Measurements from ENCODE around the gene CLCNKB.
"Not testable (repeated sequence)": the region's sequence is repeated elsewhere in the genome, so short reads cannot be mapped to it uniquely, and the experiment has no call there.

CLCNKB gene

DNA sequence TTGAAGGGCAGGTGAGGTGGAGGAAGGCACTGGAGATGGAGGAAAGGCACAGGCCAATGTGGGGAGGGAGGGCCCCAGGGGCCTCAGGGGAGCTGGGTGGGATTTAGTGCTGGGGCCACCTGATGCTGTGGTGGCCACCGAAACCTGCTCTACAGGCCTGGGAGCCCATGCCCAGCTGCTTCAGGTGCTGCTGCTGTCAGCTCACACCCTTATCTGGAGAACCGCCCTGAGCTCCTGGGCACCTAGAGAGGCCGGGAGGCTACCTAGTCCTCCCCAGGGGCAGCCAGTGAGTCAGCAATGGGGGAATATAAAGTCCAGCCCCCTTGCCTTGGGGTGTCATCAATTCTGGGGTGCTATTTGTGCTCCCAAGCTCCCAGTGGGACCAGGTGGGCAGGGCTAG, 17.7 kb downstream of the CLCNKB start:
- DNase-seq (ENCODE audit: low read depth): no peak

DNA sequence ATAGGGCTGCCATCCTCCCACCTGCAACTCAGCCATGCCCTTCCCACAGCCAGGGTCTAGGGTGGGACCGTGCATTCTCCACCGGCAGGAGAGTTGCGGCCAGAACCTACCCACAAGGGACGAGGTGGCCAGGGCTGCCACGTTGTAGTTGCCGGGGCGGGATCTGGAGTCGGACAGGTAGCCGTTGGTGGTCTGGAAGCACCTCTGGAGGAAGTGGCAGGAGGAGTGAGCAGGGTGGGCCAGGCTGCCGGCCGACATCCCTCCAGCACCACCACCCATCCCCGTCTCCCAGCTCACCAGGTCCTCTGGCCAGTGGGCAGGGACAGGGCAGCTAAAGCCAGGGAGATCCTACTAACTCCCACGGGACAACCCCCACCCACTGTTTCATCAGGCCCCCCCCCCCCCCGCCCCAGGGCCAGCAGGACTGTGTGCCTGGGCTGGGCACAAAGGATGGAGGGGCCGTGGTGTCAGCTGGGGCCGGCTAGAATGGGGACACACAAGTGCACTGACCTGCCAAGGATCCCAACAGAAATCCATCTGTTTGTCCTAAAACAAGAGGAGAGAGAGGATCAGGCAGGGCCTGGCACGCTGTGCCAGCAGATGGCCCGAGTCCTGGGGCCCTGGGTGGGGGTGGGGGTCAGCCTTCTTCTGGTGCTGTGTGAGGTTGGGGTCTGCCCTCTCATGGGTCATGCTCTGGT, 18.6 kb downstream of the CLCNKB start:
- not testable (repeated sequence) for DNase-seq (ENCODE audit: low read depth)

GRCh38 chr1:16062687-16063075, 19.1 kb downstream of the CLCNKB start:
- not testable (repeated sequence) for DNase-seq (ENCODE audit: low read depth)

GRCh38 chr1:16063226-16063829, 19.7 kb downstream of the CLCNKB start:
- DNase-seq (ENCODE audit: low read depth): no peak

GRCh38 chr1:16063921-16064320, 20.3 kb downstream of the CLCNKB start:
- DNase-seq (ENCODE audit: low read depth): no peak

GRCh38 chr1:16064536-16065268, 21.1 kb downstream of the CLCNKB start:
- no peak for DNase-seq (ENCODE audit: low read depth)

GRCh38 chr1:16065269-16065576, 21.6 kb downstream of the CLCNKB start:
- no peak for DNase-seq (ENCODE audit: low read depth)

- no peak for DNase-seq (ENCODE audit: low read depth)
Measured at GRCh38 chr1:16066245-16066644, 22.7 kb downstream of the CLCNKB start.

- DNase-seq (ENCODE audit: low read depth): no peak
Measured at GRCh38 chr1:16067127-16067768, 23.7 kb downstream of the CLCNKB start.

- no peak for DNase-seq (ENCODE audit: low read depth)
Measured at GRCh38 chr1:16067933-16068332, 24.4 kb downstream of the CLCNKB start.

DNA sequence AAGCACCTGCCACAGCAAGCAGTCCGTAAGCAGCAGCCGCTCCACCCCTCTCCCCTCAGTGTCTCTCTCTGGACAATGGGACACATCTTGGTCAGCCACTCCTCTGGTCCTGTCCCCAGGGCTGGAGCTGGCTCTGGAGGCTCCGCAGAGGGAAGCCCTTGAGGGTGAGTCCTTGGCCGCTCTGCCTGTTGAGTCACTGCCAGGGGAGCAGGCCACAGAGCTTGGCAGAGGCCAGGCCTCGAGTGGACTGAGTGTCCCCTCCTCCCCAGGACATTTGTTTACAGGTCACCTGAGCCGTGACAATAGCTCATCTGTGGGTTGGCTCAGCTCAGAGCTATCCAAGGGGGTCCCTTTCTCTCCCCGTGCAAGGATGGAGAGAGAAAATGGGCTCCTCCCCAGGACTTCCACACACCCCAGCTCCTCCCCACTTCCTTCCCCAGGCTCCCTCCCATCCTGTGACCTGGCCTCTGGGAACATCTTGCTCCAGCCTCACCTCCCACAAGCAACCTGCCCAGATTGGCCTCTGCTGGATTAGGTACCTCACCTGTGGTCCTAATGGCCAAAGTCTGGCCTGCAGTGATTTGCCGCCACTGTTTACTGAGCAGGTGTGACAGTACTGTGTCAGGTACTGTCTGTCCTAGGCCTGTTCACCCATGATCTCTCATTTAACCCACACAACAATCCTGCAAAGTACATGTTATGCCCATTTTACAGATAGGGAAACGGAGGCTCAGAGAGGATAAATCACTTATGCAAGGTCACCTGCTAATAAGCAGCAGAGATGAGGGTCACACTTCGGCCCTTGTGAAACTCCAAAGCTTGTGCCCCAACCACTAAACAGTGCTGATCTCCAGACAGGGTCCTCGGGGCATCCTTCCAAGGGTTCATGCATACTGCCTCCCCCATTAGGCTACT, 25.0 kb downstream of the CLCNKB start:
- no peak for DNase-seq (ENCODE audit: low read depth)

DNA sequence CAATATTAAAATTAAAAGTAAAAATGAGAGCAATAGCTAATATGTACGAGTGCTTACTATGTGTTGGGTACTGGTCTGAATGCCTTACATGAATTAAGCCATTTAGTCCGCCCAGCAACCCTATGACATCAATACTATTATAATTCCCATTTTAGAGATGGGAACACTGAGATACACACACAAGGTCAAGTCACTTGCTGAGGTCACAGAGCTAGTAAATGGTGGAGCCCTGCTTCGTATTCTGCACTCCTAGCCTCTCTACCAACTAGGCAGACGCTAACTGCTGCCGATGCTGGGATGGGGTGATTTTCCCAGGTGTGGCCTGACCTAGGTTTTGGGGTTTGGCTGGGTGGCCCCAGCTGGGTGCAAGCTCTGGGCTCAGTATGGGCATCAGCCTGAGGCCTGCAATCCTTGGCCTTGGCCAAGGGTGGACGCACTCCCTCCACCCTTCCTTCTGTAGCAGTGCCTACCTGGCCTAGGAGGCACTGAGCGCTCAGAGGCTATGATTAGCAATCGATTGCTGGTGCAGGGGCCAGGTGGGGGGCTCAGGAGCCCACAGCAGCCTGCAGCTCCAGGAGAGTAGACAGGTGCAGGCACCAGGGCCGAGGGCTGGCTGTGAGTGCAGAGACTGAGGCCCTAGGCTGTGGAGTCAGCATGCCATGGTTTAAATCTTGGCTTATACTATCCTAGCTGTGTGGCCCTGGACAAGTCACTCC, 27.2 kb downstream of the CLCNKB start:
- DNase-seq (ENCODE audit: low read depth): no peak

DNA sequence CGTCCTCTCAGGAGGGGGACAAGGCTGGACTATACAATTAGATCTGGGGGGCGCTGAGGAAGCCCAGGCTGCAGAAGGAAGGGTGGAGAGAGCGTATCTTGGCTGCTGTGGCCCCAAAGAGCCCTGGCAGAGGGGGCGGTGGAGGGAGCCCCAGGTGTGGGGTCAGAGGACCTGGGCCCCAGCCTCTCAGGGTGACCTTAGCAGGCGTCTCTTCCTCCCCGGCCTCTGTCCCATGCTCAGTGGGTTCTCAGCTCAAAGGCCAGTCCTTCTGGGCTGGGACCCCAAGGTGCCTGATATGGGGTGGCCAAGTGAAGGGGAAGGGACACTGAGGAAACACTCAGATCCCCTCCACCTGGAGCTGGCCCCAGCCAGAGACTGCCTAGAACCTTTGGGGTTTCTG, 28.0 kb downstream of the CLCNKB start:
- no peak for DNase-seq (ENCODE audit: low read depth)

GRCh38 chr1:16072095-16072494, 28.5 kb downstream of the CLCNKB start:
- DNase-seq (ENCODE audit: low read depth): no peak

DNA sequence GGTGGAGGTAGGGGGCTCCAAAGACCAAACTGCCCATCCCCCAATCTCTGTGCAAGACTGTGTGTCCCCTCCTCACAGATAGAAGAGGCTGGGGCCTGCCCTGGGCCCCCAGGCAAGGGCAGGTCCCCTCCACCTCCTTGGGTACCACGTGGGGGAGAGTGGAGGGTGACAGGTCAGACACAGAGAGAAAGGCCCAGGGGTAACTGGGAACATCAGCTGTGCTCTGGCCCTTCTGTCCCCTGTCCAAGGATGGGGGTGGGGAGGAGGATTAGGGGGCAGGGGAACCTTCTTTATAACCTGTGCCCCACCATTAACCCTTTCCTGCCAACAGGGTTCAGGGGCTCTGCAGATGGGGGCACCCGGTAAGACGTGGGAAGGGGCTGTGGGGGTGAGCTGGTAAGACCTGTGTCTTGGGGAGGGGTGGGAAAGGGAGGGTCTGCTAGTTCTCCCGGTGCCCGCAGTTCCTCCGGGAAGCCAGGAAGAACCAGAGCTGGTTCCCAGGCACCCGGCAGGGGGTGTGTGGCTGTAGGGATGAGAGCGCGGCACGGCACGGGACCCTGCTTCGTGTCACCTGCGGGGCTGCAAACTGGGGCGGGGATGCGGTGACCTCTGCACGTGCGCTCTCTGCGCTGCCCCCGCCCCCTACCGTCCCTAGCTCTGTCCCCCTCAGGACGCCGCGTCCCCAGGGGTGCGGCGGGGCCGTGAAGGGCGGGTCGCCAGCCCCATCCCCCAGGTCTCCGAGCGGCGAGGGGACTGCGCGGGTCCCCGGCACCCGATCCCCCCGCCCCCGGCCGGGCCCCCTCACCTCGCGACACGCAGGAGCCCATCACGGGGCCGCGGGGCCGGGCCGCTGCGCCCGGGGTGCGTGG, 29.3 kb downstream of the CLCNKB start:
- DNase-seq (ENCODE audit: low read depth): no peak

DNA sequence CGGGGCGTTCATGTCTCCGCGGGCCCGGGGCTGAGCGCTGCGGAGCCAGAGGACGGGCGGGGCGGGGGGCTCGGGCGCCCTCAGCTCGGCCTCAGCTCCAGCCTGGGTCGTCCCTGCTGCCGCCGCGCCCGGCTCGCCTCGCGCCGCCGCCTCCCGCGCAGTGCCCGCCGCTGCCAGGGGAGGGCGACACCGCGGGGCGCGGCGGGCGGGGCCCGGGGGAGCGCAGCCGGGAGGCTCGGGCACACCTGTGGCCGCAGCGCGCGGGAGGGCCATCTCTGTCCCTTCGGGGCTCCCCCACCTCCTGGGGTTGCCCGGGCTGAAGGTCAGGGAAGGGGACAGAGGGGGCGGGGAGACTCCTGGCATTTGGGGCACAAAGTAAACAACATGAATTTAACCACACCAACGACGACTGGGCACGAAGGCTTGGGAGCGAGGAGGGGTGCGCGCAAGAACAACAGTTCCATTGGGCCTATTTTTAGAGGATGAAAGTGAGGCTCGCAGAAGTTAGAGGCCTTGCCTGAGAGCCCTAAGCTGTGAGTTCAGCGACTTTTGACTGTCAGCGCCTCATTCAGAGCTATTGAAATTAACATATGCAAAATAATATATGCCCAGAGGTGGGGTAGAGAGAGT, 30.0 kb downstream of the CLCNKB start, which contains the start of gene FAM131C:
Gene FAM131C (minus strand): TSS at position 162 of the 630 bp plus-strand sequence. CDS start 209 bp downstream, outside the sequence.
- DNase-seq (ENCODE audit: low read depth): peak; percentile 12

GRCh38 chr1:16074217-16074616, 30.6 kb downstream of the CLCNKB start:
- DNase-seq (ENCODE audit: low read depth): no peak

- no peak for DNase-seq (ENCODE audit: low read depth)
Measured at GRCh38 chr1:16075337-16076030, 31.9 kb downstream of the CLCNKB start.

All from activated gamma-delta T cell treated with anti-CD3 and anti-CD28 coated beads, Interleukin-2, amount 50 U/mL, for 16 hours (primary cell).